ENCODE data around the gene CYCS. TPM values are rescaled to one million over a fixed set of nuclear protein-coding genes. Genes with fewer than 3 reads are reported as not detected.

CYCS gene
- total RNA-seq, 4 donors from 2014 or later, result 97.9 to 186 (median 109) TPM

DNA sequence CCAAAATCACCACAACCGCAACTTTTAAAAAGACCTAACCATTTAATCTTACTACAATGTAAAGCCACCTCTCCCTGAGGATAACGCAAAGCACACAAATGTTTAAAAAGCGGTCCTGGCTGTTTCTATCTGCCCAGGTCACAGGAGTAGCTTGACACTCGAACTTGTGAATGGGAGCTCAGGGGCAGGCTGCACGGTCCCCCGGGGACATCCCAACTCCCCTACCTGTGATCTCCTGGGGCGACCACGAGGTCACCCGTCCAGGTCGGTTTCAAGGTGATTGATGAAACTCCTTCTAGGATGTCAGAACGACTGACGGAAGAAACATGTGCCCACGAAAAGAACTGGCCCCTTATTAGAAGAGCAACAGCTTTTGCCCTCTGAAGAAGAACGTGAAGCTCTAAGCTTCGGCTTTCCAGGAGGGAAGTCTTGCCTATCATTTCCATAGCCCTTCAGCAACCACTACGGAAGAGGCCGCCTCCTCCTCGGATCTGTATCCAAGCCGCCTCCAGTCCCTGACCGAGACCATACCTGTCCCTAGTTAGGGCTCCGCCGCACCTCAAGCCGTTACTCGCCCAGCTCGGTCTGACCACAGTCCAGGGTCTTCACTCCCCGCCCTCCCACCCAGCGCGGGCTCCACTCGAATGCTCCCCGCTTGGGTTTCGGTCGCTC is 459 bp downstream of the CYCS start:
- ATAC-seq (peak; percentile 14 to 23), DNase-seq (peak; percentile 2 to 50)
- Histone ChIP-seq H3K27ac (peak overlapping the region; percentile 91 to 99 (median 98)), H3K4me1 (peaks cover 24% of the 10 kb centered on the region in 2 donors), H3K9me3 (no peaks in the 10 kb centered on the region), H3K4me3 (peak overlapping the region; percentile 63 to 96 (median 92)), H3K36me3 (peaks cover 0 to 34% of the 10 kb centered on the region in 2 donors), H3K27me3 (no peaks in the 10 kb centered on the region)
- TF ChIP-seq POLR2A (IDR thresholded peaks at IDR 0.05), result no peak
- TF ChIP-seq, protein P1, sequence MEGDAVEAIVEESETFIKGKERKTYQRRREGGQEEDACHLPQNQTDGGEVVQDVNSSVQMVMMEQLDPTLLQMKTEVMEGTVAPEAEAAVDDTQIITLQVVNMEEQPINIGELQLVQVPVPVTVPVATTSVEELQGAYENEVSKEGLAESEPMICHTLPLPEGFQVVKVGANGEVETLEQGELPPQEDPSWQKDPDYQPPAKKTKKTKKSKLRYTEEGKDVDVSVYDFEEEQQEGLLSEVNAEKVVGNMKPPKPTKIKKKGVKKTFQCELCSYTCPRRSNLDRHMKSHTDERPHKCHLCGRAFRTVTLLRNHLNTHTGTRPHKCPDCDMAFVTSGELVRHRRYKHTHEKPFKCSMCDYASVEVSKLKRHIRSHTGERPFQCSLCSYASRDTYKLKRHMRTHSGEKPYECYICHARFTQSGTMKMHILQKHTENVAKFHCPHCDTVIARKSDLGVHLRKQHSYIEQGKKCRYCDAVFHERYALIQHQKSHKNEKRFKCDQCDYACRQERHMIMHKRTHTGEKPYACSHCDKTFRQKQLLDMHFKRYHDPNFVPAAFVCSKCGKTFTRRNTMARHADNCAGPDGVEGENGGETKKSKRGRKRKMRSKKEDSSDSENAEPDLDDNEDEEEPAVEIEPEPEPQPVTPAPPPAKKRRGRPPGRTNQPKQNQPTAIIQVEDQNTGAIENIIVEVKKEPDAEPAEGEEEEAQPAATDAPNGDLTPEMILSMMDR (IDR thresholded peaks at IDR 0.05 in 4 of 5, conservative IDR thresholded peaks at IDR 0.05 in 1 of 5), result no peak
- in situ Hi-C loops (cut with MboI; ENCODE audit: low sequenced_read_pairs in 4 of 4) (no loop called here), intact Hi-C loops (cut with DNase I; ENCODE audit: low total_unique reads) (loop anchor here (1.0 to 10.0 kb wide), 3 partner anchors 142 to 730 kb away; partner anchors contain the start of genes OSBPL3 and PALS2)

DNA sequence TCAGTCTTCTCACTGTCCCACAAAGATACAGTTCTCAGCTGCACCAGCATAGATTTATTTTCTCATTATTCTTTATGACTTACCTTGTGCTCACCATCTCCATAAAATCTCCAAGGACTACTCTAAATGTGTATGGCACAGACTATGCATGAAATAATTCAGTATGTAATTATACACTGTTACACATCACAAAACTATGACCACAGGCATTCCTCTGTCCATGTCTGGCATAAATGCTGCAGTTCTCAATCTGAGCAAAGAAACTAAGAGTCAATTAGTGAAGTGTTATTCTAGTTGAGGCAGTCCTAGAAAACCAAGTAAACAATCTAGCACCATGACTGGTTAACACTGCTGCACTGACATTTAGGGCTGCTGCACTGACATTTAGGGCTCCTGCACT is 2.7 kb downstream of the CYCS start:
- Histone ChIP-seq H3K4me1 (peaks cover 27 to 29% of the 10 kb centered on the region in 2 donors), H3K27me3 (no peaks in the 10 kb centered on the region), H3K9me3 (no peaks in the 10 kb centered on the region), H3K36me3 (peaks cover 0 to 42% of the 10 kb centered on the region in 2 donors), H3K27ac (peak overlapping the region; percentile 57 to 99 (median 94)), H3K4me3 (no peak overlapping the region)
- no peak for DNase-seq
- ATAC-seq, result no peak
- in situ Hi-C loops (cut with MboI; ENCODE audit: low sequenced_read_pairs in 4 of 4) (no loop called here), intact Hi-C loops (cut with DNase I; ENCODE audit: low total_unique reads) (loop anchor here (10.0 kb wide), 1 partner anchor 732 kb away; no protein-coding TSS in a partner anchor)
- no peak for TF ChIP-seq POLR2A (IDR thresholded peaks at IDR 0.05)
- TF ChIP-seq, protein P1 (IDR thresholded peaks at IDR 0.05 in 4 of 5, conservative IDR thresholded peaks at IDR 0.05 in 1 of 5), result no peak

DNA sequence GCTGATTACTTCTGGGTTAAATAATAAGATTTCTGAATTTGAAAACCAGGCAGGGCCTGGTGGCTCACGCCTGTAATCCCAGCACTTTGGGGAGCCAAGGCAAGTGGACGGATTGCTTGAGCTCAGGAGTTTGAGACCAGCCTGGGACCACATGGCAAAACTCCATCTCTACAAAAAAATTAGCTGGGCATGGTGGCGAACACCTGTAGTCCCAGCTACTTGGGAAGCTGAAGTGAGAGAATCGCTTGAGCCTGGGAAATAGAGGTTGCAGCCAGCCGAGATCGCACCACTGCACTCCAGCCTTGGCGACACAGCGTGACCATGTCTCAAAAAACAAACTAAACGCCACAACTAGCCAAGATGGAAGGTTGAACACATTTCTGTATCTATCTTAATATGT is 3.5 kb downstream of the CYCS start:
- in situ Hi-C loops (cut with MboI; ENCODE audit: low sequenced_read_pairs in 4 of 4) (no loop called here), intact Hi-C loops (cut with DNase I; ENCODE audit: low total_unique reads) (loop anchor here (10.0 kb wide), 1 partner anchor 733 kb away; no protein-coding TSS in a partner anchor)
- Histone ChIP-seq H3K4me1 (peaks cover 27 to 29% of the 10 kb centered on the region in 2 donors), H3K27ac (peak overlapping the region in 2 of 4 donors; percentile 98 to 99), H3K27me3 (no peaks in the 10 kb centered on the region), H3K4me3 (no peak overlapping the region), H3K9me3 (no peaks in the 10 kb centered on the region), H3K36me3 (peaks cover 0 to 42% of the 10 kb centered on the region in 2 donors)
- ATAC-seq, result no peak
- no peak for DNase-seq
- no peak for TF ChIP-seq POLR2A (IDR thresholded peaks at IDR 0.05)
- TF ChIP-seq, protein P1 (IDR thresholded peaks at IDR 0.05 in 4 of 5, conservative IDR thresholded peaks at IDR 0.05 in 1 of 5), result no peak

DNA sequence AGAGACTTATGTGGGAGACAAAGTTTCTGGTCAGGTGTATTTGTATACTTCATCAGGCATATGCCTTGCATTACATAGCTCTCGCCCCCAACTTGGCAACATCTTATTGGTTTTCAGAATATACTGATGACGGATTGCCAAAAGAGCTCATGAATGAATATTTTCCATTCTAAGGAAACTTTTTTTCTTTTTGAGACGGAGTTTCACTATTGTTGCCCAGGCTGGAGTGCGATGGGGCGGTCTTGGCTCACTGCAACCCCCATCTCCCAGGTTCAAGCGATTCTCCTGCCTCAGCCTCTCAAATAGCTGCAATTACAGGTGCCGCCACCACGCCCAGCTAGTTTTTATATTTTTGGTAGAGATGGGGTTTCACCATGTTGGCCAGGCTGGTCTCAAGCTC is 6.0 kb downstream of the CYCS start:
- Histone ChIP-seq H3K27me3 (no peaks in the 10 kb centered on the region), H3K4me1 (peaks cover 25 to 30% of the 10 kb centered on the region in 2 donors), H3K4me3 (no peak overlapping the region), H3K9me3 (no peaks in the 10 kb centered on the region), H3K27ac (no peak overlapping the region), H3K36me3 (peaks cover 0 to 42% of the 10 kb centered on the region in 2 donors)
- no peak for DNase-seq
- TF ChIP-seq POLR2A (IDR thresholded peaks at IDR 0.05), result no peak
- TF ChIP-seq, protein P1 (IDR thresholded peaks at IDR 0.05 in 4 of 5, conservative IDR thresholded peaks at IDR 0.05 in 1 of 5), result no peak
- in situ Hi-C loops (cut with MboI; ENCODE audit: low sequenced_read_pairs in 4 of 4), result no loop called here
- intact Hi-C loops (cut with DNase I; ENCODE audit: low total_unique reads), result no loop called here
- ATAC-seq, result no peak

Data from gastrocnemius medialis (tissue), 4 donors.